Measurements from ENCODE around the gene PRRT4.
A peak's percentile ranks its signal among the peaks of the same experiment; 100 is the strongest.

The PRRT4 gene

GRCh38 chr7:128357217-128357613 lies 4.3 kb downstream of the PRRT4 start:
- Histone ChIP-seq H3K4me3 (ENCODE audit: low read length in 2 of 2) (no peak overlapping the region), H3K9me3 (ENCODE audit: control insufficient read depth in 2 of 2, low read length in 2 of 2) (no peaks in the 10 kb centered on the region), H3K36me3 (ENCODE audit: control insufficient read depth in 2 of 2, insufficient read depth in 2 of 2, low read length in 2 of 2) (no peaks in the 10 kb centered on the region), H3K27ac (ENCODE audit: low read length) (no peak overlapping the region), H3K9ac (ENCODE audit: low read length in 2 of 2) (no peak overlapping the region), H3K27me3 (ENCODE audit: control insufficient read depth in 1 of 2, insufficient read depth in 2 of 2, low read length in 2 of 2) (peaks cover 18 to 24% of the 10 kb centered on the region in 2 donors), H3K4me1 (ENCODE audit: control insufficient read depth, insufficient read depth, low read length) (peaks cover 17% of the 10 kb centered on the region)

- peaks cover 18 to 26% of the 10 kb centered on the region in 2 donors for H3K27me3 ChIP-seq (ENCODE audit: control insufficient read depth in 1 of 2, insufficient read depth in 2 of 2, low read length in 2 of 2)
- no peak overlapping the region for H3K9ac ChIP-seq (ENCODE audit: low read length in 2 of 2)
- H3K9me3 ChIP-seq (ENCODE audit: control insufficient read depth in 2 of 2, low read length in 2 of 2) = no peaks in the 10 kb centered on the region
Measured at GRCh38 chr7:128356546-128357216, 4.8 kb downstream of the PRRT4 start.

DNA sequence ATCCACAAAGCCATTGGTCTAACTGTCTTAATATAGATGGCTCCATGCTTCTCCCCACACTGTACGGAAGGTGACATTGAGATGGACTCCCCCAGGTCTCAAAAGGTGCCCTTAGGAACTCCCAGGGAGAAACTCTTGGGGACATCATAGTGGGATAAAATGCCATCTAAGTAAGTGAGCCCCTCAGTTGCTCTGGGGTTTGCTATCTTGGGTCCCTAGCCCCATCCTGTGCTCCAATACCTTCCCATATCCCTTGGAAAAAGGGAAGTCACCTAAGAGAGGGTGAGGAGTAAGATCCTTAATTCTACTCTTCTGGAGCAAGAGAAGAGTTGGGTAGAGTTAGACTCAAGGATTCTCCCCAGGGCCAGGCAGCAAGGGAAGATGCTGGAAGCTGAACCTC lies 7.9 kb downstream of the PRRT4 start:
- no peak overlapping the region for H3K4me3 ChIP-seq (ENCODE audit: low read length in 2 of 2)
- H3K4me1 ChIP-seq (ENCODE audit: control insufficient read depth, insufficient read depth, low read length) = peaks cover 11% of the 10 kb centered on the region
- no peaks in the 10 kb centered on the region for H3K9me3 ChIP-seq (ENCODE audit: control insufficient read depth in 2 of 2, low read length in 2 of 2)
- no peaks in the 10 kb centered on the region for H3K36me3 ChIP-seq (ENCODE audit: control insufficient read depth in 2 of 2, insufficient read depth in 2 of 2, low read length in 2 of 2)
- no peak overlapping the region for H3K9ac ChIP-seq (ENCODE audit: low read length in 2 of 2)
- H3K27ac ChIP-seq (ENCODE audit: low read length) = no peak overlapping the region
- H3K27me3 ChIP-seq (ENCODE audit: control insufficient read depth in 1 of 2, insufficient read depth in 2 of 2, low read length in 2 of 2) = peaks cover 23 to 43% of the 10 kb centered on the region in 2 donors

More at GRCh38 chr7:128356546-128357216, 4.8 kb downstream of the PRRT4 start:
- Histone ChIP-seq H3K4me1 (ENCODE audit: control insufficient read depth, insufficient read depth, low read length) (peaks cover 17% of the 10 kb centered on the region), H3K36me3 (ENCODE audit: control insufficient read depth in 2 of 2, insufficient read depth in 2 of 2, low read length in 2 of 2) (no peaks in the 10 kb centered on the region), H3K27ac (ENCODE audit: low read length) (no peak overlapping the region), H3K4me3 (ENCODE audit: low read length in 2 of 2) (no peak overlapping the region)

GRCh38 chr7:128353189-128353588 lies 8.3 kb downstream of the PRRT4 start:
- no peak overlapping the region for H3K9ac ChIP-seq (ENCODE audit: low read length in 2 of 2)
- H3K9me3 ChIP-seq (ENCODE audit: control insufficient read depth in 2 of 2, low read length in 2 of 2) = no peaks in the 10 kb centered on the region
- H3K27me3 ChIP-seq (ENCODE audit: control insufficient read depth in 1 of 2, insufficient read depth in 2 of 2, low read length in 2 of 2) = peaks cover 23 to 43% of the 10 kb centered on the region in 2 donors
- no peaks in the 10 kb centered on the region for H3K36me3 ChIP-seq (ENCODE audit: control insufficient read depth in 2 of 2, insufficient read depth in 2 of 2, low read length in 2 of 2)
- no peak overlapping the region for H3K4me3 ChIP-seq (ENCODE audit: low read length in 2 of 2)
- H3K27ac ChIP-seq (ENCODE audit: low read length) = no peak overlapping the region
- peaks cover 11% of the 10 kb centered on the region for H3K4me1 ChIP-seq (ENCODE audit: control insufficient read depth, insufficient read depth, low read length)

- no peak overlapping the region for H3K27ac ChIP-seq (ENCODE audit: low read length)
- H3K36me3 ChIP-seq (ENCODE audit: control insufficient read depth in 2 of 2, insufficient read depth in 2 of 2, low read length in 2 of 2) = no peaks in the 10 kb centered on the region
- H3K9me3 ChIP-seq (ENCODE audit: control insufficient read depth in 2 of 2, low read length in 2 of 2) = no peaks in the 10 kb centered on the region
- peaks cover 11% of the 10 kb centered on the region for H3K4me1 ChIP-seq (ENCODE audit: control insufficient read depth, insufficient read depth, low read length)
- peaks cover 23 to 43% of the 10 kb centered on the region in 2 donors for H3K27me3 ChIP-seq (ENCODE audit: control insufficient read depth in 1 of 2, insufficient read depth in 2 of 2, low read length in 2 of 2)
- no peak overlapping the region for H3K4me3 ChIP-seq (ENCODE audit: low read length in 2 of 2)
- H3K9ac ChIP-seq (ENCODE audit: low read length in 2 of 2) = no peak overlapping the region
Measured at GRCh38 chr7:128352636-128353035, 8.9 kb downstream of the PRRT4 start.

DNA sequence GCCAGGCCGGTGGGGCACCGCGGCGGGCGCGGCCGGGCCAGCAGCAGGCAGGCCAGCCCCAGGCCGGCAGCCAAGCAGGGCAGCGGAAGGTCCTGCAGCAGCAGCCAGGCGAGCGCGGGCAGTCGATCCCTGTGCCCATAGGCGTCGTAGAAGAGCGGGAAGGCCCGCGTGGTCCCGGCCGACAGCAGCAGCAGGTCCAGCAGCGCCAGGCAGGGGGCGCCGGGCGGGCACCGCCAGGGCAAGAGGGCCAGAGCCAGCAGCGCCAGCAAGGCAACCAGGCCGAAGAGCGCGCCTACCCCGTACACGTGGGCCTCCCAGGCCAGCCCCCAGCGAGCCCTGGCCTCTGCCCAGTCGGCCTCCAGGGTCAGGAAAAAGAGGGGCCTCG lies 9.3 kb downstream of the PRRT4 start:
- no peak overlapping the region for H3K9ac ChIP-seq (ENCODE audit: low read length in 2 of 2)
- H3K27ac ChIP-seq (ENCODE audit: low read length) = no peak overlapping the region
- peaks cover 23 to 43% of the 10 kb centered on the region in 2 donors for H3K27me3 ChIP-seq (ENCODE audit: control insufficient read depth in 1 of 2, insufficient read depth in 2 of 2, low read length in 2 of 2)
- peak overlapping the region in 1 of 2 donors; percentile 49 for H3K4me3 ChIP-seq (ENCODE audit: low read length in 2 of 2)
- peaks cover 11% of the 10 kb centered on the region for H3K4me1 ChIP-seq (ENCODE audit: control insufficient read depth, insufficient read depth, low read length)
- H3K9me3 ChIP-seq (ENCODE audit: control insufficient read depth in 2 of 2, low read length in 2 of 2) = no peaks in the 10 kb centered on the region
- no peaks in the 10 kb centered on the region for H3K36me3 ChIP-seq (ENCODE audit: control insufficient read depth in 2 of 2, insufficient read depth in 2 of 2, low read length in 2 of 2)

- H3K36me3 ChIP-seq (ENCODE audit: control insufficient read depth in 2 of 2, insufficient read depth in 2 of 2, low read length in 2 of 2) = no peaks in the 10 kb centered on the region
- no peaks in the 10 kb centered on the region for H3K9me3 ChIP-seq (ENCODE audit: control insufficient read depth in 2 of 2, low read length in 2 of 2)
- H3K27ac ChIP-seq (ENCODE audit: low read length) = no peak overlapping the region
- H3K9ac ChIP-seq (ENCODE audit: low read length in 2 of 2) = no peak overlapping the region
- H3K4me3 ChIP-seq (ENCODE audit: low read length in 2 of 2) = peak overlapping the region in 1 of 2 donors; percentile 49
- H3K4me1 ChIP-seq (ENCODE audit: control insufficient read depth, insufficient read depth, low read length) = peaks cover 11% of the 10 kb centered on the region
- H3K27me3 ChIP-seq (ENCODE audit: control insufficient read depth in 1 of 2, insufficient read depth in 2 of 2, low read length in 2 of 2) = peaks cover 23 to 43% of the 10 kb centered on the region in 2 donors
Measured at GRCh38 chr7:128351296-128352152, 10.0 kb downstream of the PRRT4 start.

DNA sequence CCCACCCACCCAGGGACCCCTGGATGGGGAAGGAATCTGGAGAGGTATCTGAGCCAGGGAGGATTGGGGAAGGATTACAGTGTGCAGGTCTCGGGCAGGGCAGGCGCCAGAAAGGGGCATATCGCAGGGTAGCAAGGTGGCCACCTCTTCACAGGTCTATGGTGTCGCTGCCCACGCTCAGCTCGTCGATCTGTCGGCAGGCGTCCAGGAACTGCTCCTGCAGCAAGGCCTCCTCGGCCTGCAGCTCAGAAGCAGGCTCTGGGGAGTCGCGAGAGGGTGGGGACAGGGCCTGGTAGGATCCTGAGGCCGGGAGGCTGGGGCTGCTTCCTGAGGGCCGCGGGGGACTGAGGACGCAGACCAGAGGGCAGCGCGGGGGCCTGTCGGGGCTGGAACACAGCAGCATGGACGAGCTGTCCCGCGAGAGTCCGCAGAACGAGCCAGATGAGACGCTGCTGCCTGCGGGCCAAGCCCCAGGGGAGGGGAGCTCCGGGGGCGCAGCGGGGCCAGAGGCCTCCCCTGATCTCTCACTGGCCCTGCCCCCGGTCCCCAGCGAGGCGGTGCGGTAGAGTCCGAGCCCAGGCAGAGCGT lies 10.7 kb downstream of the PRRT4 start:
- no peaks in the 10 kb centered on the region for H3K9me3 ChIP-seq (ENCODE audit: control insufficient read depth in 2 of 2, low read length in 2 of 2)
- no peak overlapping the region for H3K9ac ChIP-seq (ENCODE audit: low read length in 2 of 2)
- H3K27ac ChIP-seq (ENCODE audit: low read length) = no peak overlapping the region
- peaks cover 23 to 43% of the 10 kb centered on the region in 2 donors for H3K27me3 ChIP-seq (ENCODE audit: control insufficient read depth in 1 of 2, insufficient read depth in 2 of 2, low read length in 2 of 2)
- H3K36me3 ChIP-seq (ENCODE audit: control insufficient read depth in 2 of 2, insufficient read depth in 2 of 2, low read length in 2 of 2) = no peaks in the 10 kb centered on the region
- H3K4me3 ChIP-seq (ENCODE audit: low read length in 2 of 2) = no peak overlapping the region
- peaks cover 11% of the 10 kb centered on the region for H3K4me1 ChIP-seq (ENCODE audit: control insufficient read depth, insufficient read depth, low read length)

GRCh38 chr7:128349466-128349825 lies 12.0 kb downstream of the PRRT4 start:
- H3K9ac ChIP-seq (ENCODE audit: low read length in 2 of 2) = no peak overlapping the region
- peaks cover 21 to 39% of the 10 kb centered on the region in 2 donors for H3K27me3 ChIP-seq (ENCODE audit: control insufficient read depth in 1 of 2, insufficient read depth in 2 of 2, low read length in 2 of 2)
- no peak overlapping the region for H3K4me3 ChIP-seq (ENCODE audit: low read length in 2 of 2)
- H3K4me1 ChIP-seq (ENCODE audit: control insufficient read depth, insufficient read depth, low read length) = peaks cover 11% of the 10 kb centered on the region
- no peak overlapping the region for H3K27ac ChIP-seq (ENCODE audit: low read length)
- no peaks in the 10 kb centered on the region for H3K36me3 ChIP-seq (ENCODE audit: control insufficient read depth in 2 of 2, insufficient read depth in 2 of 2, low read length in 2 of 2)
- no peaks in the 10 kb centered on the region for H3K9me3 ChIP-seq (ENCODE audit: control insufficient read depth in 2 of 2, low read length in 2 of 2)

DNA sequence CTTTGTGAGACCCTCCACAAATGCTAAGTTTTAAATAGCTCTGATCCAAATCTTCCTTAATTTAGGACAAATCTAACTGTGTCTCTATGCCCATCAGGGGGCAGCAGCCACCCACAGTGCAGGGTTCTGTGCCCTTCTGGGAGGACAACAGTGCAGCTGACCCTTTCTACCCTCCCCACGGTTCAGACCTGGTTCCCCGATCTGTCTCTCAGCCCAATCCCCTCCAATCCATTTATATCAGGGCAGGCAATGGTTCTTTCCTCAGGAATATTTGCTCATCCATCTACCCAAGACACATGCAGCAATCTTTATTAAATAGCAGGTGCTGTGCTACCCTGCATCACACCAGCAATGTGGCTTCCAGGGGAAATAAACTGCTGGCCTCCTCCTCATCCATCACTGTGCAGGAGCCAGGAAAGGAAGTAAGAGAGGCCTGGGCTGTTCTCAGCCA lies 13.8 kb downstream of the PRRT4 start:
- Histone ChIP-seq H3K27me3 (ENCODE audit: control insufficient read depth in 1 of 2, insufficient read depth in 2 of 2, low read length in 2 of 2) (peaks cover 9 to 24% of the 10 kb centered on the region in 2 donors), H3K4me3 (ENCODE audit: low read length in 2 of 2) (no peak overlapping the region), H3K9ac (ENCODE audit: low read length in 2 of 2) (peak overlapping the region in 1 of 2 donors; percentile 5), H3K27ac (ENCODE audit: low read length) (no peak overlapping the region), H3K9me3 (ENCODE audit: control insufficient read depth in 2 of 2, low read length in 2 of 2) (no peaks in the 10 kb centered on the region), H3K4me1 (ENCODE audit: control insufficient read depth, insufficient read depth, low read length) (peaks cover 16% of the 10 kb centered on the region), H3K36me3 (ENCODE audit: control insufficient read depth in 2 of 2, insufficient read depth in 2 of 2, low read length in 2 of 2) (no peaks in the 10 kb centered on the region)

All from stomach smooth muscle (tissue), 2 donors.